Activated CD8-positive, alpha-beta T cell treated with anti-CD3 and anti-CD28 coated beads, Interleukin-2, amount 10 ng/mL, durations not matched to agents 7 days and 5 days (primary cell): Measurements from ENCODE around the gene CHD9. TPM values are rescaled to one million over a fixed set of nuclear protein-coding genes. Genes with fewer than 3 reads are reported as not detected.

Experiments used
- ATAC-seq: fragments of 150-1000 bp; cut with Tn5 transposase; one replicate; pipeline ENCODE4 v1.10.0; 2021; ENCODE audit warnings: moderate library complexity
- CTCF ChIA-PET: fragments of 350-600 bp; sonication (Branson Sonifier 250); formaldehyde crosslinking; loops from one replicate; lab custom pipeline; 2021; ENCODE audit warnings: antibody characterized with exemption; lab: Charles Lee
- POLR2A ChIA-PET: fragments of 350-600 bp; sonication (Branson Sonifier 250); formaldehyde crosslinking; loops from one replicate; lab custom pipeline; 2021; ENCODE audit warnings: antibody characterized with exemption; lab: Charles Lee
- DNase-seq: peaks from one replicate; pipeline ENCODE4 v3.0.0-alpha.2; 2020
- H3K27ac Mint-ChIP-seq: one replicate; pipeline ENCODE4 v1.8.0; 2021; ENCODE audit warnings: mild to moderate bottlenecking, mixed read lengths
- H3K27me3 Mint-ChIP-seq: one replicate; pipeline ENCODE4 v1.8.0; 2021; ENCODE audit warnings: low read depth, mixed read lengths
- H3K36me3 Mint-ChIP-seq: one replicate; pipeline ENCODE4 v1.8.0; 2021; ENCODE audit warnings: low read depth, mixed read lengths
- H3K4me1 Mint-ChIP-seq: one replicate; pipeline ENCODE4 v1.8.0; 2021; ENCODE audit warnings: low read depth, mixed read lengths
- H3K4me3 Mint-ChIP-seq: one replicate; pipeline ENCODE4 v1.8.0; 2021; ENCODE audit warnings: mild to moderate bottlenecking, mixed read lengths
- H3K9me3 Mint-ChIP-seq: one replicate; pipeline ENCODE4 v1.8.0; 2022; ENCODE audit warnings: mixed read lengths; ENCODE audit not compliant: insufficient read depth
- total RNA-seq, 2 experiments: library from RNA; stranded (reverse); gene quantifications; one replicate each; pipeline ENCODE4 v1.2.3, GENCODE V29; 2021

Gene CHD9
- total RNA-seq, 2 experiments from 2014 or later, result 23.5 to 32.1 TPM

GRCh38 chr16:53129281-53130158 lies 74.7 kb downstream of the CHD9 start:
- H3K9me3 Mint-ChIP-seq, result no peaks in the 10 kb centered on the region
- H3K4me1 Mint-ChIP-seq, result peaks cover 9% of the 10 kb centered on the region
- H3K27me3 Mint-ChIP-seq, result no peaks in the 10 kb centered on the region
- H3K27ac Mint-ChIP-seq, result peak overlapping the region; percentile 3
- ChIA-PET CTCF (interaction anchor here (0.9 to 1.6 kb wide), 5 partner anchors 18 to 76 kb away, joined by 3 to 19 read pairs (median 5); partner anchors contain the start of gene CHD9), POLR2A (no interaction called here)
- DNase-seq (no peak), ATAC-seq (no peak)
- peak overlapping the region; percentile 68 for H3K4me3 Mint-ChIP-seq
- H3K36me3 Mint-ChIP-seq, result peaks cover 7% of the 10 kb centered on the region

GRCh38 chr16:53130159-53131049 lies 75.6 kb downstream of the CHD9 start:
- H3K4me1 Mint-ChIP-seq, result peaks cover 9% of the 10 kb centered on the region
- peak overlapping the region; percentile 78 for H3K27ac Mint-ChIP-seq
- ATAC-seq, result peak; percentile 95
- H3K9me3 Mint-ChIP-seq, result no peaks in the 10 kb centered on the region
- ChIA-PET CTCF (interaction anchor here (0.9 to 1.6 kb wide), 5 partner anchors 18 to 77 kb away, joined by 3 to 19 read pairs (median 5); partner anchors contain the start of gene CHD9), POLR2A (no interaction called here)
- peak overlapping the region; percentile 72 for H3K4me3 Mint-ChIP-seq
- H3K27me3 Mint-ChIP-seq, result no peaks in the 10 kb centered on the region
- DNase-seq, result peak; percentile 96
- peaks cover 4% of the 10 kb centered on the region for H3K36me3 Mint-ChIP-seq

- Mint-ChIP-seq H3K36me3 (peaks cover 4% of the 10 kb centered on the region), H3K4me3 (no peak overlapping the region), H3K4me1 (peaks cover 9% of the 10 kb centered on the region), H3K27me3 (no peaks in the 10 kb centered on the region), H3K27ac (no peak overlapping the region), H3K9me3 (no peaks in the 10 kb centered on the region)
- ATAC-seq (no peak), DNase-seq (no peak)
- ChIA-PET CTCF (no interaction called here), POLR2A (no interaction called here)
These were observed 76.2 kb downstream of the CHD9 start for GRCh38 chr16:53131050-53131362.

- Mint-ChIP-seq H3K4me3 (peak overlapping the region; percentile 88), H3K27me3 (no peaks in the 10 kb centered on the region), H3K36me3 (peaks cover 4% of the 10 kb centered on the region), H3K4me1 (peaks cover 9% of the 10 kb centered on the region), H3K9me3 (no peaks in the 10 kb centered on the region), H3K27ac (peak overlapping the region; percentile 87)
- CTCF ChIA-PET, result interaction anchor here (1.0 to 1.5 kb wide), 3 partner anchors 14 to 77 kb away, joined by 3 to 4 read pairs (median 3); partner anchors contain the start of gene CHD9
- POLR2A ChIA-PET, result no interaction called here
- DNase-seq, result peak; percentile 44
- peak; percentile 18 for ATAC-seq
These were observed 76.7 kb downstream of the CHD9 start for GRCh38 chr16:53131363-53132071.

- CTCF ChIA-PET, result interaction anchor here (1.0 to 1.5 kb wide), 3 partner anchors 13 to 78 kb away, joined by 3 to 4 read pairs (median 3); partner anchors contain the start of gene CHD9
- POLR2A ChIA-PET, result no interaction called here
These were observed 77.6 kb downstream of the CHD9 start for GRCh38 chr16:53132406-53132805.

GRCh38 chr16:53135329-53135728 lies 80.5 kb downstream of the CHD9 start:
- DNase-seq (no peak), ATAC-seq (no peak)
- CTCF ChIA-PET, result interaction anchor here (0.8 to 1.0 kb wide), 2 partner anchors 25 to 80 kb away, joined by 3 read pairs; partner anchors contain the start of gene CHD9
- H3K9me3 Mint-ChIP-seq, result no peaks in the 10 kb centered on the region
- no peak overlapping the region for H3K4me3 Mint-ChIP-seq
- H3K27me3 Mint-ChIP-seq, result no peaks in the 10 kb centered on the region
- peaks cover 2% of the 10 kb centered on the region for H3K4me1 Mint-ChIP-seq
- POLR2A ChIA-PET, result interaction anchor here (0.6 kb wide), 1 partner anchor 284 kb away, joined by 3 read pairs; no protein-coding TSS in a partner anchor
- H3K27ac Mint-ChIP-seq, result no peak overlapping the region
- H3K36me3 Mint-ChIP-seq, result peaks cover 4% of the 10 kb centered on the region

More at GRCh38 chr16:53132406-53132805, 77.6 kb downstream of the CHD9 start:
- no peak for DNase-seq
- Mint-ChIP-seq H3K27me3 (no peaks in the 10 kb centered on the region), H3K4me3 (peak overlapping the region; percentile 88), H3K9me3 (no peaks in the 10 kb centered on the region), H3K36me3 (peaks cover 4% of the 10 kb centered on the region), H3K27ac (no peak overlapping the region), H3K4me1 (peaks cover 9% of the 10 kb centered on the region)
- no peak for ATAC-seq

- Mint-ChIP-seq H3K36me3 (no peaks in the 10 kb centered on the region), H3K4me1 (no peaks in the 10 kb centered on the region), H3K27ac (no peak overlapping the region), H3K27me3 (no peaks in the 10 kb centered on the region), H3K4me3 (no peak overlapping the region), H3K9me3 (no peaks in the 10 kb centered on the region)
- CTCF ChIA-PET, result interaction anchor here (1.0 to 1.1 kb wide), 2 partner anchors 17 to 143 kb away, joined by 3 to 4 read pairs; no protein-coding TSS in a partner anchor
- POLR2A ChIA-PET, result no interaction called here
- no peak for DNase-seq
- no peak for ATAC-seq
These were observed 88.2 kb downstream of the CHD9 start for GRCh38 chr16:53142823-53143568.

GRCh38 chr16:53147500-53148065 lies 92.8 kb downstream of the CHD9 start:
- Mint-ChIP-seq H3K9me3 (no peaks in the 10 kb centered on the region), H3K4me3 (no peak overlapping the region), H3K27me3 (no peaks in the 10 kb centered on the region), H3K4me1 (no peaks in the 10 kb centered on the region), H3K27ac (no peak overlapping the region), H3K36me3 (peaks cover 3% of the 10 kb centered on the region)
- ATAC-seq (no peak), DNase-seq (no peak)
- CTCF ChIA-PET, result no interaction called here
- POLR2A ChIA-PET, result no interaction called here

- Mint-ChIP-seq H3K27ac (no peak overlapping the region), H3K4me3 (no peak overlapping the region), H3K36me3 (peaks cover 3% of the 10 kb centered on the region), H3K4me1 (no peaks in the 10 kb centered on the region), H3K27me3 (no peaks in the 10 kb centered on the region), H3K9me3 (no peaks in the 10 kb centered on the region)
- DNase-seq (no peak), ATAC-seq (no peak)
- CTCF ChIA-PET, result interaction anchor here (0.6 to 0.9 kb wide), 2 partner anchors 10 to 96 kb away, joined by 3 read pairs; partner anchors contain the start of gene CHD9
- POLR2A ChIA-PET, result no interaction called here
These were observed 96.0 kb downstream of the CHD9 start for GRCh38 chr16:53150769-53151168.

- Mint-ChIP-seq H3K9me3 (no peaks in the 10 kb centered on the region), H3K36me3 (peaks cover 18% of the 10 kb centered on the region), H3K27ac (no peak overlapping the region), H3K27me3 (no peaks in the 10 kb centered on the region), H3K4me1 (no peaks in the 10 kb centered on the region), H3K4me3 (no peak overlapping the region)
- CTCF ChIA-PET, result no interaction called here
- DNase-seq (no peak), ATAC-seq (no peak)
- POLR2A ChIA-PET, result no interaction called here
These were observed 97.5 kb downstream of the CHD9 start for GRCh38 chr16:53152329-53152728.
